Measurements from ENCODE around the gene TTC34.
"Not testable (repeated sequence)": the region's sequence is repeated elsewhere in the genome, so short reads cannot be mapped to it uniquely, and the experiment has no call there.

GRCh38 chr1:2775333-2775732, 26.2 kb downstream of the TTC34 start:
- not testable (repeated sequence) for TF ChIP-seq CTCF (IDR thresholded peaks at IDR 0.05); ZFX (IDR thresholded peaks at IDR 0.05; ENCODE audit: borderline replicate concordance)
